HEK293 (cell line): ENCODE measurements around the gene JAKMIP1.

ENCODE experiments used
- GLIS1 ChIP-seq: fragments of 450-650 bp; formaldehyde crosslinking; IDR thresholded peaks from 2 replicates; pipeline ENCODE4 v1.5.1; 2016; ENCODE audit warnings: missing biosample characterization, missing genetic modification characterization
- HOXA7 ChIP-seq: sonication (generic); formaldehyde crosslinking; IDR thresholded peaks from 2 replicates; pipeline ENCODE4 v1.8.1; 2022; ENCODE audit warnings: missing genetic modification reagents, borderline replicate concordance
- REST ChIP-seq: fragments of 450-650 bp; formaldehyde crosslinking; IDR thresholded peaks from 2 replicates; pipeline ENCODE4 v1.5.1; 2016; ENCODE audit warnings: missing biosample characterization, missing genetic modification characterization
- SP2 ChIP-seq: fragments of 450-650 bp; formaldehyde crosslinking; IDR thresholded peaks from 2 replicates; pipeline ENCODE4 v1.5.1; 2016; ENCODE audit warnings: missing biosample characterization, missing genetic modification characterization
- TCF7L2 ChIP-seq: IDR thresholded peaks from 2 replicates; pipeline ENCODE4 v1.6.1; 2011; ENCODE audit warnings: low read depth, mild to moderate bottlenecking, inconsistent platforms, low read length, moderate library complexity, borderline replicate concordance
- ZBTB21 ChIP-seq: fragments of 450-650 bp; formaldehyde crosslinking; IDR thresholded peaks from 2 replicates; pipeline ENCODE4 v1.5.1; 2017; ENCODE audit warnings: missing biosample characterization, missing genetic modification characterization
- ZBTB49 ChIP-seq: fragments of 450-650 bp; formaldehyde crosslinking; IDR thresholded peaks from 2 replicates; pipeline ENCODE4 v1.5.1; 2016; ENCODE audit warnings: missing biosample characterization, missing genetic modification characterization, low read depth
- ZFP41 ChIP-seq: fragments of 450-650 bp; formaldehyde crosslinking; IDR thresholded peaks from 2 replicates; pipeline ENCODE4 v1.5.1; 2016; ENCODE audit warnings: missing biosample characterization, missing genetic modification characterization, borderline replicate concordance
- ZNF114 ChIP-seq: fragments of 450-650 bp; formaldehyde crosslinking; IDR thresholded peaks from 2 replicates; pipeline ENCODE4 v1.5.0; 2017; ENCODE audit warnings: missing biosample characterization, missing genetic modification characterization
- ZNF37A ChIP-seq: fragments of 450-650 bp; IDR thresholded peaks from 2 replicates; pipeline ENCODE4 v1.5.1; 2018; ENCODE audit warnings: missing biosample characterization, missing genetic modification characterization
- ZNF510 ChIP-seq: fragments of 450-650 bp; formaldehyde crosslinking; IDR thresholded peaks from 2 replicates; pipeline ENCODE4 v1.5.1; 2018; ENCODE audit warnings: mild to moderate bottlenecking, missing genetic modification characterization, missing biosample characterization; ENCODE audit not compliant: insufficient replicate concordance
- TF ChIP-seq, protein P1 (sequence below): fragments of 450-650 bp; formaldehyde crosslinking; IDR thresholded peaks from 2 replicates; pipeline ENCODE4 v1.5.1; 2016; ENCODE audit warnings: missing biosample characterization, missing genetic modification characterization

DNA sequence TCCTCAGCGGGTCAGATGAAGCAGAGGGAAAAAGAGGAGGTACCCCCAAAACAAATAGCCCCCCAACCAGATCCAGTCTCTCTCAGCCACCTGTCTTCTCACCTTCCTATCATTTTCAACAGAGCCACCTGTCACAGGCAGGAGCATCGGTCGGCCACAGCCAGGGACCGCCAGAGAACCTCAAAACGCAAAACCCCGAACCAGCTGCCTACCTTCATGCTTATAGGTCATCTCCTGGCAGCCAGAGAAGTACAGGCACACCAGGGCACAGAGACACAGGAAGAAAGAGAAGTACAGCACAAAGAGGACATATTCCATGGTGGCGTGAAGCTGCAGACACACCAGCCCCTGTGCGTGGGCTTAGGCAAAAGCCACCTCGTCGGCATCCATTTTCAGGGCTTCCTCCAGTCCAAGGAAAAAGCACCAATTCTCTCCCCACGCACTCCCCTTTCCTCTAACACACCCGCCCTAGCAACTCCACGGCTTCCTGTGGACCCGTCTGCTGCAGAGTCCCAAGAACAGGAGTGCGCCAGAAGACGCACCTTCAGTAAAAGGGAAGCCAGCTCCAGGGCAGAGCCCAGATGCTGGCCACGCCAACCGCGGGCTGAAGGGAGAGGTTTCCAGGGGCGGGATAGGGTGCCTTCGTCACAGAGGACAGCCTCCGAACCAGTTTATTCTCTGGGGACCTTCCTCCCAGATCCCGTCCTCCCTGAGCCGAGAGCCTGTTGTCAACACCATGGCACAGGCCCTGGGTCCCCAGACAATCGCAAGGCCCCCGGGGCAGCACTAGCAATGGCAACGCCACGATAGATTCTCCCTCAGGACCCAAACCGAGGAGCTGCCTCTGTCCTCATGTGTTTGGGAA lies 130.3 kb downstream of the JAKMIP1 start:
- TF ChIP-seq ZBTB49 (tag by site-specific recombination): no peak
- TF ChIP-seq SP2 (tag by site-specific recombination): no peak
- TF ChIP-seq TCF7L2: no peak
- TF ChIP-seq REST (tag by site-specific recombination): no peak
- TF ChIP-seq GLIS1 (tag by site-specific recombination): no peak
- TF ChIP-seq, protein P1, sequence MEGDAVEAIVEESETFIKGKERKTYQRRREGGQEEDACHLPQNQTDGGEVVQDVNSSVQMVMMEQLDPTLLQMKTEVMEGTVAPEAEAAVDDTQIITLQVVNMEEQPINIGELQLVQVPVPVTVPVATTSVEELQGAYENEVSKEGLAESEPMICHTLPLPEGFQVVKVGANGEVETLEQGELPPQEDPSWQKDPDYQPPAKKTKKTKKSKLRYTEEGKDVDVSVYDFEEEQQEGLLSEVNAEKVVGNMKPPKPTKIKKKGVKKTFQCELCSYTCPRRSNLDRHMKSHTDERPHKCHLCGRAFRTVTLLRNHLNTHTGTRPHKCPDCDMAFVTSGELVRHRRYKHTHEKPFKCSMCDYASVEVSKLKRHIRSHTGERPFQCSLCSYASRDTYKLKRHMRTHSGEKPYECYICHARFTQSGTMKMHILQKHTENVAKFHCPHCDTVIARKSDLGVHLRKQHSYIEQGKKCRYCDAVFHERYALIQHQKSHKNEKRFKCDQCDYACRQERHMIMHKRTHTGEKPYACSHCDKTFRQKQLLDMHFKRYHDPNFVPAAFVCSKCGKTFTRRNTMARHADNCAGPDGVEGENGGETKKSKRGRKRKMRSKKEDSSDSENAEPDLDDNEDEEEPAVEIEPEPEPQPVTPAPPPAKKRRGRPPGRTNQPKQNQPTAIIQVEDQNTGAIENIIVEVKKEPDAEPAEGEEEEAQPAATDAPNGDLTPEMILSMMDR: no peak
- TF ChIP-seq ZNF114 (tag by site-specific recombination): no peak
- no peak for TF ChIP-seq ZBTB21 (tag by site-specific recombination)
- no peak for TF ChIP-seq HOXA7 (CRISPR knock-in tag)
- TF ChIP-seq ZNF37A (tag by site-specific recombination): no peak
- TF ChIP-seq ZNF510 (tag by site-specific recombination): no peak
- TF ChIP-seq ZFP41 (tag by site-specific recombination): no peak
